Uterus (tissue), 4 donors: ENCODE results near the gene CREG1. TPM values are rescaled to one million over a fixed set of nuclear protein-coding genes. Genes with fewer than 3 reads are reported as not detected.

ENCODE experiments used
- DNase-seq, 2 donors: peaks; one replicate each; pipeline ENCODE4 v3.0.0-alpha.2; 2019 to 2020
- H3K27ac ChIP-seq, 2 donors: fragments of 200-600 bp; sonication (generic); 1 replicate in 1 of 2; 2 replicates in 1 of 2; pipeline ENCODE4 v1.5.1; 2016 to 2018
- H3K27me3 ChIP-seq, 2 donors: fragments of 200-600 bp; sonication (generic); one replicate each; pipeline ENCODE4 v1.5.1; 2018 to 2019; ENCODE audit warnings: control low read depth in 1 of 2
- H3K36me3 ChIP-seq, 2 donors: fragments of 200-600 bp; sonication (generic); one replicate each; pipeline ENCODE4 v1.5.1; 2019; ENCODE audit warnings: control low read depth in 1 of 2
- H3K4me1 ChIP-seq, 2 donors: fragments of 200-600 bp; sonication (generic); one replicate each; pipeline ENCODE4 v1.5.1; 2018 to 2019; ENCODE audit warnings: control low read depth in 1 of 2
- H3K4me3 ChIP-seq, 2 donors: fragments of 200-600 bp; sonication (generic); 1 replicate in 1 of 2; 2 replicates in 1 of 2; pipeline ENCODE4 v1.5.1; 2018 to 2019; ENCODE audit warnings: mild to moderate bottlenecking in 1 of 2
- H3K9me3 ChIP-seq, 2 donors: fragments of 200-600 bp; sonication (generic); one replicate each; pipeline ENCODE4 v1.5.1; 2019; ENCODE audit warnings: control low read depth in 1 of 2
- CTCF ChIP-seq, 4 experiments: fragments of 200-600 bp in 2 of 4; fragments of 450-650 bp in 2 of 4; sonication (generic) in 2 of 4; IDR thresholded peaks; one replicate each; pipeline ENCODE4 v1.5.1; 2016 to 2019; ENCODE audit warnings: antibody characterized with exemption in 4 of 4, mild to moderate bottlenecking in 2 of 4, moderate library complexity in 1 of 4
- POLR2A ChIP-seq, 2 donors: fragments of 450-650 bp; IDR thresholded peaks; one replicate each; pipeline ENCODE4 v1.6.1; 2016; ENCODE audit warnings: antibody characterized with exemption in 2 of 2, mild to moderate bottlenecking in 1 of 2, moderate library complexity in 1 of 2
- intact Hi-C: fragments of 100-400 bp; cut with DNase I; formaldehyde crosslinking; loops from one replicate; pipeline ENCODE4 v1.15.1; 2023; ENCODE audit warnings: low total_unique reads
- total RNA-seq, 4 donors: library from RNA; depleted of rRNA in 3 of 4; stranded (reverse); fragments of >200 nt in 3 of 4; gene quantifications; one replicate each; pipeline versions ENCODE4 v1.1.0 to v1.2.4, GENCODE V29; 2014 to 2023
- donor health status: DM: yes; HTN: yes; CAD: no.

The CREG1 gene
- total RNA-seq = 100 to 1,000 TPM in 2 of 4 donors, 10 to 100 TPM in 2; 72.7 to 161 (median 91.0) TPM

GRCh38 chr1:167553136-167554027 is at the start of gene CREG1:
Gene CREG1, minus strand, starts transcription at chr1:167553762.
- peak within 1 kb of the TSS; percentile 56 to 88 for H3K27ac ChIP-seq
- peak within 1 kb of the TSS; percentile 64 to 86 for H3K4me3 ChIP-seq
- no peaks in the 10 kb centered on the region for H3K4me1 ChIP-seq
- intact Hi-C loops = no loop called here
- DNase-seq = peak; percentile 92 to 93
- H3K36me3 ChIP-seq = no peaks in the 10 kb centered on the region
- H3K27me3 ChIP-seq = no peaks in the 10 kb centered on the region
- no peaks in the 10 kb centered on the region for H3K9me3 ChIP-seq
- TF ChIP-seq POLR2A (IDR thresholded peaks at IDR 0.05) (peak; percentile 89 to 97), CTCF (IDR thresholded peaks at IDR 0.05) (peak in 2 of 4 experiments; percentile 1 to 39)

GRCh38 chr1:167602840-167603239 is 49.3 kb upstream of the CREG1 start:
- H3K36me3 ChIP-seq = no peaks in the 10 kb centered on the region
- no peaks in the 10 kb centered on the region for H3K27me3 ChIP-seq
- TF ChIP-seq CTCF (IDR thresholded peaks at IDR 0.05) (no peak), POLR2A (IDR thresholded peaks at IDR 0.05) (no peak)
- no peaks in the 10 kb centered on the region for H3K4me1 ChIP-seq
- H3K4me3 ChIP-seq = no peak overlapping the region
- no peak overlapping the region for H3K27ac ChIP-seq
- DNase-seq = no peak
- intact Hi-C loops = loop anchor here (10.0 kb wide), 1 partner anchor 82 kb away; no protein-coding TSS in a partner anchor
- H3K9me3 ChIP-seq = no peaks in the 10 kb centered on the region

- H3K4me1 ChIP-seq = no peaks in the 10 kb centered on the region
- H3K9me3 ChIP-seq = no peaks in the 10 kb centered on the region
- peak overlapping the region; percentile 16 to 45 for H3K27ac ChIP-seq
- intact Hi-C loops = loop anchor here (10.0 kb wide), 1 partner anchor 83 kb away; no protein-coding TSS in a partner anchor
- peak; percentile 23 to 24 for DNase-seq
- no peak overlapping the region for H3K4me3 ChIP-seq
- H3K27me3 ChIP-seq = no peaks in the 10 kb centered on the region
- TF ChIP-seq POLR2A (IDR thresholded peaks at IDR 0.05) (no peak), CTCF (IDR thresholded peaks at IDR 0.05) (no peak)
- H3K36me3 ChIP-seq = no peaks in the 10 kb centered on the region
Measured at GRCh38 chr1:167601442-167602383, 48.2 kb upstream of the CREG1 start.

GRCh38 chr1:167599957-167600581 is 46.5 kb upstream of the CREG1 start:
- no peak overlapping the region for H3K4me3 ChIP-seq
- no peaks in the 10 kb centered on the region for H3K27me3 ChIP-seq
- no peaks in the 10 kb centered on the region for H3K9me3 ChIP-seq
- intact Hi-C loops = loop anchor here (10.0 kb wide), 1 partner anchor 85 kb away; no protein-coding TSS in a partner anchor
- H3K27ac ChIP-seq = no peak overlapping the region
- no peaks in the 10 kb centered on the region for H3K36me3 ChIP-seq
- no peak for TF ChIP-seq POLR2A (IDR thresholded peaks at IDR 0.05)
- TF ChIP-seq CTCF (IDR thresholded peaks at IDR 0.05) = peak; percentile 31 to 70 (median 65)
- peak in 1 of 2 donors; percentile 42 for DNase-seq
- no peaks in the 10 kb centered on the region for H3K4me1 ChIP-seq
